Measurements from ENCODE around the gene LEO1. TPM values are rescaled to one million over a fixed set of nuclear protein-coding genes. Genes with fewer than 3 reads are reported as not detected.

Gene LEO1
- total and polyA plus RNA-seq, 10 of the 15 experiments (the other 5 are each of a cell fraction or from before 2014, with no cell fraction given): 13.6 to 50.6 (median 32.4) TPM

- TF ChIP-seq CTCF (IDR thresholded peaks at IDR 0.05 in 2 of 3, conservative IDR thresholded peaks at IDR 0.05 in 1 of 3; ENCODE audit: control insufficient read depth in 2 of 3, extremely low read depth in 1 of 3, insufficient read depth in 1 of 3, low read depth in 3 of 3, low read length in 3 of 3): peak; percentile 18 to 42 (median 39); a peak in 4 of 6 replicates
- peak; percentile 39; the same call in 1 of the 2 replicates for TF ChIP-seq CHD2 (IDR thresholded peaks at IDR 0.05; ENCODE audit: borderline replicate concordance, low read depth, low read length)
- no peak for TF ChIP-seq ZNF24 (IDR thresholded peaks at IDR 0.05)
- TF ChIP-seq ZNF207 (IDR thresholded peaks at IDR 0.05; ENCODE audit: borderline replicate concordance): peak; percentile 88
- no peak for TF ChIP-seq BRCA1 (IDR thresholded peaks at IDR 0.05; ENCODE audit: low read depth, low read length)
- no peak for TF ChIP-seq BCLAF1 (IDR thresholded peaks at IDR 0.05)
- TF ChIP-seq E2F8 (IDR thresholded peaks at IDR 0.05; ENCODE audit: low read depth, partially characterized antibody): no peak
- no peak for TF ChIP-seq ESRRA (IDR thresholded peaks at IDR 0.05; ENCODE audit: low read length)
- TF ChIP-seq ZNF384 (IDR thresholded peaks at IDR 0.05; ENCODE audit: borderline replicate concordance, low read depth, low read length): no peak
- no peak; the same call in 1 of the 2 replicates for TF ChIP-seq GABPA (IDR thresholded peaks at IDR 0.05; ENCODE audit: low read depth)
- no peak for TF ChIP-seq HDAC2 (IDR thresholded peaks at IDR 0.05)
- no peak for TF ChIP-seq SKIL (IDR thresholded peaks at IDR 0.05; ENCODE audit: low read depth, poor library complexity, severe bottlenecking)
- TF ChIP-seq SRF (IDR thresholded peaks at IDR 0.05; ENCODE audit: low read depth in 2 of 2, low read length in 2 of 2): 0 out of 4 replicates have a peak, but pooled peaks of 1 of the 2 experiments have one; percentile 8
- TF ChIP-seq MYC (IDR thresholded peaks at IDR 0.05; ENCODE audit: insufficient read depth, insufficient read length, insufficient replicate concordance, low read length, severe bottlenecking): no peak
- TF ChIP-seq ZSCAN29 (IDR thresholded peaks at IDR 0.05): no peak
- TF ChIP-seq ASH2L (IDR thresholded peaks at IDR 0.05; ENCODE audit: borderline replicate concordance, low read depth): peak; percentile 86; the same call in 1 of the 2 replicates
- TF ChIP-seq SMAD5 (IDR thresholded peaks at IDR 0.05; ENCODE audit: low read depth): peak; percentile 88
Measured at GRCh38 chr15:51971375-51972133, at the start of gene LEO1 (continued).
